GM13977 (cell line): ENCODE results near the gene RP2.

Experiments
- DNase-seq: peaks from one replicate; pipeline ENCODE4 v3.0.0; 2012; ENCODE audit warnings: low spot score
- CTCF ChIP-seq: IDR thresholded peaks from 2 replicates; pipeline ENCODE4 v1.5.1; 2012; ENCODE audit warnings: mild to moderate bottlenecking, control low read depth; ENCODE audit not compliant: insufficient read depth; ENCODE audit errors: extremely low read depth, missing control alignments
- in situ Hi-C: fragments of 300-500 bp; cut with MboI; formaldehyde crosslinking; loops from one replicate; pipeline ENCODE4 v1.12.0; 2022; ENCODE audit warnings: low sequenced_read_pairs, low pct_unique_long_range_greater_than_20kb, mixed read lengths, inconsistent platforms; ENCODE audit not compliant: unreplicated experiment

The RP2 gene

DNA sequence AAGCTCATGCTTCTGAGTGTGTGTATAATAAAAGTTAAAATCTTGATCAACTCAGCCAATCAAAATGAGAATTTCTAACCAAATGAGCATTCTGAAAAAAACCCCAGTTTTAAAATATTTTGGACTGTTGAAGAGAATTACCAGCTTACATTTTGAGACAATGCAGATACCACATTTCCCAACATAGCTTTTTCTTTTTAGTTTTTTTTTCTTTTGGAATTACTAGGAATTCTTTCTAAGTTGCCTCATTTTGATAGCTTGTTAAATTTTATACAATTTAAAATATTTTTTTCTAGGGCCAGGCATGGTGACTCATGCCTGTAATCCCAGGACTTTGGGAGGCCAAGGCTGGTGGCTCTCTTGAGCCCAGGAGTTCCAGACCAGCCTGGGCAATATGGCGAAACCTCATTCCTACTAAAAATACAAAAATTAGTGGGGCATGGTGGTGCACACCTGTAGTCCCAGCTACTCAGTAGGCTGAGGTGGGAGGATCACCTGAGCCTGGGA, 2.2 kb downstream of the RP2 start:
- in situ Hi-C loops: no loop called here
- no peak for DNase-seq
- no peak for TF ChIP-seq CTCF

DNA sequence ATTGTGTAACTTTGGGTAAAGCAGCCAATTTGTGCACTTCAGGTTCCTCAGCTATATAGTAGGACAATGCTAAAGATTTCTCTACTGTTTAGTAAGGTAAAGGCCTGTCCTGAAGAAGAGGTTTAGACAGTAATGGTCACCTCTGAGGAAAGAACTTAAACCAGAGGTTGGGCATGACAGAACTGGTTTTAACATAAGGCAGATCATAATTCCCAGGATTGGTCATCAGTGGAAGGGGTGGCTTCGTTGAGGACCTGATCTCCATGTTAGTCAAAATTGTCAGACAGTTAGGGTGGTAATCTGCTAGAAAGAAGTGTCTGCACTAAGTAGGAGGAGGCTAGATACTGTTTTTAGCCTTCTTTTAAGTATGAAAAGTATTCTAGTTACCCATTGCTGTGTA, 4.1 kb downstream of the RP2 start:
- no peak for DNase-seq
- in situ Hi-C loops: no loop called here
- no peak for TF ChIP-seq CTCF

- in situ Hi-C loops: no loop called here
- no peak for DNase-seq
- no peak for TF ChIP-seq CTCF
Observed at GRCh38 chrX:46841346-46841745, 4.5 kb downstream of the RP2 start.

DNA sequence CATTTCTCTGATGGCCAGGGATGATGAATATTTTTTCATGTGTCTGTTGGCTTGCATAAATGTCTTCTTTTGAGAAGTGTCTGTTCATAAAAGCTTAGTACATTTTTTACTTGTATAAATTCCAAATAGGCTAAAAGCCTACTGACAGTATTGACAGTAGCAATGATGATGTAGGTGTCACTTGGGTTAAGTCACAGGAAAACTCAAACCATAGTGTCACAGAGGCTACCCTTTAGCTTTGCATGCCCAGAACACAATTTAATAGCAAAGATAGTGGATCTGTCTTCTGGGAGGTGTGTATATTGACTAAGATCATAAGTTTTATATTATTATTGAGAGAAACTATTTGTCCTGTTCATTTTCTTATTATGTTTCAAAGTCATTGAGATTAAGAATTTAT, 8.1 kb downstream of the RP2 start:
- no peak for TF ChIP-seq CTCF
- in situ Hi-C loops: no loop called here
- DNase-seq: no peak

- DNase-seq: no peak
- no peak for TF ChIP-seq CTCF
- in situ Hi-C loops: no loop called here
Observed at GRCh38 chrX:46849933-46850332, 13.1 kb downstream of the RP2 start.

- in situ Hi-C loops: no loop called here
- no peak for TF ChIP-seq CTCF
- DNase-seq: no peak
Observed at GRCh38 chrX:46850771-46851170, 13.9 kb downstream of the RP2 start.

DNA sequence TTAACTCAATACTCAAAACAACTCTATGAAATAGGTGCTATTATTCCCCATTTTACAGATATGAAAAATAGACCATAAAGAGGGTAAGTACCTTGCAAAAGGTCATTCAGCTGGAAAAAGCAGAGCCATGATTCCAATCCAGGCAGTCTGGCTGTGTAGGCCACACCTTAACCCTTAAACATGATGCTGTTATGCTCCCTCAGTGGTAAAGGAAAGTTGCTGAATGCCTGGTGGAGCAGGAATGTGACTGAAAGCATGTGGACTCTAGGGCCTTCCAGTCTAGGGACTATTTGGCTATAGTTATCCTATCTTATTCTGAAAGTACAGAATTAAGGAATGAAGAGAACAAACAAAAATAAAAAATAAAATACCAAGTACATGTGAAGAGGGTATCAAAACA, 19.6 kb downstream of the RP2 start:
- no peak for DNase-seq
- TF ChIP-seq CTCF: no peak
- in situ Hi-C loops: no loop called here
